ENCODE data around the gene TEX29.

The TEX29 gene

GRCh38 chr13:111313911-111314425 is 6.5 kb upstream of the TEX29 start:
- no peaks in the 10 kb centered on the region for H3K27me3 ChIP-seq (replicated peaks; ENCODE audit: insufficient read depth, low read length)
- H2AFZ ChIP-seq (ENCODE audit: low read length), result no peak overlapping the region
- H4K20me1 ChIP-seq (ENCODE audit: insufficient read depth, low read length), result no peaks in the 10 kb centered on the region
- H3K9me3 ChIP-seq (replicated peaks; ENCODE audit: insufficient read depth, low read length), result no peaks in the 10 kb centered on the region
- no peak for DNase-seq
- H3F3A ChIP-seq (ENCODE audit: insufficient read depth, low read length), result no peaks in the 10 kb centered on the region
- no peak overlapping the region for H3K4me2 ChIP-seq (ENCODE audit: low read depth, low read length)
- no peak overlapping the region for H3K9ac ChIP-seq (ENCODE audit: low read length)
- H3K79me2 ChIP-seq (ENCODE audit: low read length), result no peaks in the 10 kb centered on the region
- H3K4me3 ChIP-seq (ENCODE audit: low read length), result no peak overlapping the region
- TF ChIP-seq CTCF (IDR thresholded peaks at IDR 0.05; ENCODE audit: low read length) (no peak), EZH2phosphoT487 (IDR thresholded peaks at IDR 0.05; ENCODE audit: low read length) (no peak), EZH2 (optimal IDR thresholded peaks at IDR 0.05; ENCODE audit: low read depth, low read length) (no peak)
- no peaks in the 10 kb centered on the region for H3K9me2 ChIP-seq (replicated peaks; ENCODE audit: insufficient read depth, low read length)
- H3K4me1 ChIP-seq (ENCODE audit: low read length), result no peaks in the 10 kb centered on the region
- H3K36me3 ChIP-seq (replicated peaks; ENCODE audit: insufficient read depth, low read length), result no peaks in the 10 kb centered on the region
- H3K27ac ChIP-seq (ENCODE audit: low read length), result no peak overlapping the region

GRCh38 chr13:111314852-111315251 is 5.6 kb upstream of the TEX29 start:
- Histone ChIP-seq H3K4me1 (ENCODE audit: low read length) (no peaks in the 10 kb centered on the region), H3K27me3 (replicated peaks; ENCODE audit: insufficient read depth, low read length) (no peaks in the 10 kb centered on the region), H3K9me3 (replicated peaks; ENCODE audit: insufficient read depth, low read length) (no peaks in the 10 kb centered on the region), H4K20me1 (ENCODE audit: insufficient read depth, low read length) (no peaks in the 10 kb centered on the region), H3K79me2 (ENCODE audit: low read length) (no peaks in the 10 kb centered on the region), H3F3A (ENCODE audit: insufficient read depth, low read length) (no peaks in the 10 kb centered on the region), H3K4me2 (ENCODE audit: low read depth, low read length) (no peak overlapping the region), H3K9ac (ENCODE audit: low read length) (no peak overlapping the region), H2AFZ (ENCODE audit: low read length) (no peak overlapping the region), H3K27ac (ENCODE audit: low read length) (no peak overlapping the region), H3K4me3 (ENCODE audit: low read length) (no peak overlapping the region), H3K9me2 (replicated peaks; ENCODE audit: insufficient read depth, low read length) (no peaks in the 10 kb centered on the region), H3K36me3 (replicated peaks; ENCODE audit: insufficient read depth, low read length) (no peaks in the 10 kb centered on the region)
- TF ChIP-seq CTCF (IDR thresholded peaks at IDR 0.05; ENCODE audit: low read length), result no peak
- no peak for TF ChIP-seq EZH2 (optimal IDR thresholded peaks at IDR 0.05; ENCODE audit: low read depth, low read length)
- no peak for TF ChIP-seq EZH2phosphoT487 (IDR thresholded peaks at IDR 0.05; ENCODE audit: low read length)
- DNase-seq, result no peak

GRCh38 chr13:111315347-111315995 is 5.0 kb upstream of the TEX29 start:
- Histone ChIP-seq H3K4me3 (ENCODE audit: low read length) (no peak overlapping the region), H3K27ac (ENCODE audit: low read length) (no peak overlapping the region)

More at GRCh38 chr13:111315347-111315995, 5.0 kb upstream of the TEX29 start:
- H3K36me3 ChIP-seq (replicated peaks; ENCODE audit: insufficient read depth, low read length), result no peaks in the 10 kb centered on the region
- H3K4me2 ChIP-seq (ENCODE audit: low read depth, low read length), result no peak overlapping the region
- no peaks in the 10 kb centered on the region for H3K9me3 ChIP-seq (replicated peaks; ENCODE audit: insufficient read depth, low read length)
- no peaks in the 10 kb centered on the region for H4K20me1 ChIP-seq (ENCODE audit: insufficient read depth, low read length)
- no peaks in the 10 kb centered on the region for H3K4me1 ChIP-seq (ENCODE audit: low read length)
- no peaks in the 10 kb centered on the region for H3F3A ChIP-seq (ENCODE audit: insufficient read depth, low read length)
- H3K9ac ChIP-seq (ENCODE audit: low read length), result no peak overlapping the region
- DNase-seq, result no peak
- no peak overlapping the region for H2AFZ ChIP-seq (ENCODE audit: low read length)
- H3K9me2 ChIP-seq (replicated peaks; ENCODE audit: insufficient read depth, low read length), result no peaks in the 10 kb centered on the region
- no peaks in the 10 kb centered on the region for H3K79me2 ChIP-seq (ENCODE audit: low read length)
- H3K27me3 ChIP-seq (replicated peaks; ENCODE audit: insufficient read depth, low read length), result no peaks in the 10 kb centered on the region
- TF ChIP-seq EZH2phosphoT487 (IDR thresholded peaks at IDR 0.05; ENCODE audit: low read length) (no peak), EZH2 (optimal IDR thresholded peaks at IDR 0.05; ENCODE audit: low read depth, low read length) (no peak), CTCF (IDR thresholded peaks at IDR 0.05; ENCODE audit: low read length) (no peak)

Data from MM.1S (cell line).